ENCODE data around the gene LYST. TPM values are rescaled to one million over a fixed set of nuclear protein-coding genes. Genes with fewer than 3 reads are reported as not detected.
"Not testable (repeated sequence)": the region's sequence is repeated elsewhere in the genome, so short reads cannot be mapped to it uniquely, and the experiment has no call there.

LYST gene
- total RNA-seq, 4 donors from 2014 or later, result 48.0 to 62.8 (median 61.0) TPM

GRCh38 chr1:235853653-235854052, 13.1 kb downstream of the LYST start:
- Histone ChIP-seq H3K4me1 (peaks cover 0 to 18% (median 1%) of the 10 kb centered on the region in 4 donors), H3K9me3 (no peaks in the 10 kb centered on the region), H3K4me3 (no peak overlapping the region), H3K27ac (no peak overlapping the region), H3K36me3 (no peaks in the 10 kb centered on the region), H3K27me3 (no peaks in the 10 kb centered on the region)
- WGBS, 2 donors, result 90 to 91% methylated on average over 7 of the region's 7 CpGs
- DNase-seq (ENCODE audit: low spot score in 2 of 2), result no peak
- no peak for TF ChIP-seq CTCF (IDR thresholded peaks at IDR 0.05)
- no peak for TF ChIP-seq POLR2A (IDR thresholded peaks at IDR 0.05)

- 59 to 60% methylated on average over 3 of the region's 3 CpGs for WGBS, 2 donors
- H3K36me3 ChIP-seq, result no peaks in the 10 kb centered on the region
Observed at GRCh38 chr1:235852887-235853286, 13.8 kb downstream of the LYST start.

GRCh38 chr1:235851939-235852338, 14.8 kb downstream of the LYST start:
- H3K4me1 ChIP-seq, result peaks cover 0 to 18% (median 1%) of the 10 kb centered on the region in 4 donors
- DNase-seq (ENCODE audit: low spot score in 2 of 2), result no peak
- peaks cover 0 to 5% (median 0%) of the 10 kb centered on the region in 4 donors for H3K9me3 ChIP-seq
- 86 to 87% methylated on average over 3 of the region's 3 CpGs for WGBS, 2 donors
- H3K27me3 ChIP-seq, result no peaks in the 10 kb centered on the region
- no peak overlapping the region for H3K27ac ChIP-seq
- no peaks in the 10 kb centered on the region for H3K36me3 ChIP-seq
- no peak overlapping the region for H3K4me3 ChIP-seq
- no peak for TF ChIP-seq EP300 (IDR thresholded peaks at IDR 0.05)
- no peak for TF ChIP-seq POLR2A (IDR thresholded peaks at IDR 0.05)
- TF ChIP-seq CTCF (IDR thresholded peaks at IDR 0.05), result no peak

More at GRCh38 chr1:235852887-235853286, 13.8 kb downstream of the LYST start:
- Histone ChIP-seq H3K27ac (no peak overlapping the region), H3K9me3 (no peaks in the 10 kb centered on the region), H3K4me1 (peaks cover 0 to 18% (median 1%) of the 10 kb centered on the region in 4 donors), H3K4me3 (no peak overlapping the region), H3K27me3 (no peaks in the 10 kb centered on the region)
- DNase-seq (ENCODE audit: low spot score in 2 of 2), result no peak
- TF ChIP-seq EP300 (IDR thresholded peaks at IDR 0.05) (no peak), POLR2A (IDR thresholded peaks at IDR 0.05) (no peak), CTCF (IDR thresholded peaks at IDR 0.05) (no peak)

GRCh38 chr1:235848251-235848650, 18.5 kb downstream of the LYST start:
- H3K9me3 ChIP-seq; DNase-seq (ENCODE audit: low spot score in 2 of 2); H3K36me3 ChIP-seq; H3K27me3 ChIP-seq; H3K27ac ChIP-seq; H3K4me3 ChIP-seq: not testable (repeated sequence)
- peaks cover 0 to 38% (median 5%) of the 10 kb centered on the region in 4 donors for H3K4me1 ChIP-seq
- 93 to 94% methylated on average over 3 of the region's 3 CpGs for WGBS, 2 donors

DNA sequence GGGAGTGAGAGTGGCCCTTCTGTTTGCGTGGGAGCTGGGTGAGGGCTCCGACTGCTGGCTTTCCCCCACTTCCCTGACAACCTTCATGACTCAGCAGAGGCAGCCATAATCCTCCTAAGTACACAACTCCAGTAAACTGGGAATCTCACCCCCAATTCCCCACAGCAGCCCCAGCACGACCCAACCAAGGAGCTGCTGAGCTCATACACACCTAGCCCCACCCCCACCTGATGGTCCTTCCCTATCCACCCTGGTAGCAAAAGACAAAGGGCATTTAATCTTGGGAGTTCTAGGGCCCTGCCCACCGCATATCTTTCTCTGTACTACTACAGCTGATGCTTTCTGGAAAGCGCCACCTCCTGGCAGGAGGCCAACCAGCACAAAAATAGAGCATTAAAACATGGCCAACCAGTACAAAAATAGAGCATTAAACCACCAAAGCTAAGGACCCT, 21.0 kb downstream of the LYST start:
- H3K36me3 ChIP-seq; DNase-seq (ENCODE audit: low spot score in 2 of 2); H3K27ac ChIP-seq; H3K27me3 ChIP-seq; H3K9me3 ChIP-seq; H3K4me3 ChIP-seq: not testable (repeated sequence)
- 75 to 77% methylated on average over 5 of the region's 5 CpGs for WGBS, 2 donors
- H3K4me1 ChIP-seq, result peaks cover 0 to 40% (median 11%) of the 10 kb centered on the region in 4 donors

GRCh38 chr1:235844776-235845175, 21.9 kb downstream of the LYST start:
- no peaks in the 10 kb centered on the region for H3K27me3 ChIP-seq
- DNase-seq (ENCODE audit: low spot score in 2 of 2), result no peak
- WGBS, 2 donors, result 87 to 94% methylated on average over 3 of the region's 3 CpGs
- no peak for TF ChIP-seq CTCF (IDR thresholded peaks at IDR 0.05)
- no peak for TF ChIP-seq EP300 (IDR thresholded peaks at IDR 0.05)
- no peak for TF ChIP-seq POLR2A (IDR thresholded peaks at IDR 0.05)
- peaks cover 0 to 40% (median 11%) of the 10 kb centered on the region in 4 donors for H3K4me1 ChIP-seq
- H3K9me3 ChIP-seq, result peaks cover 0 to 8% (median 0%) of the 10 kb centered on the region in 4 donors
- no peaks in the 10 kb centered on the region for H3K36me3 ChIP-seq
- no peak overlapping the region for H3K27ac ChIP-seq
- H3K4me3 ChIP-seq, result no peak overlapping the region

Data from tibial nerve (tissue), 4 donors.